Endodermal cell (in vitro differentiated cells): ENCODE measurements around the gene CPSF6. TPM values are rescaled to one million over a fixed set of nuclear protein-coding genes. Genes with fewer than 3 reads are reported as not detected.
A peak's percentile ranks its signal among the peaks of the same experiment; 100 is the strongest.
"Not testable (repeated sequence)": the region's sequence is repeated elsewhere in the genome, so short reads cannot be mapped to it uniquely, and the experiment has no call there.

Experiments used
- DNase-seq: peaks from one replicate; pipeline ENCODE4 v3.0.0-alpha.2; 2017
- H3K27ac ChIP-seq: 2 replicates; pipeline ENCODE4 v1.5.1; 2013; ENCODE audit warnings: mild to moderate bottlenecking, low read depth, low read length, moderate library complexity
- H3K27me3 ChIP-seq: 2 replicates; pipeline ENCODE4 v1.6.1; 2013; ENCODE audit warnings: mild to moderate bottlenecking, low read length, moderate library complexity; ENCODE audit not compliant: insufficient read depth, control insufficient read depth, poor library complexity, severe bottlenecking
- H3K36me3 ChIP-seq: 2 replicates; pipeline ENCODE4 v1.7.0; 2013; ENCODE audit warnings: mild to moderate bottlenecking, low read length, moderate library complexity; ENCODE audit not compliant: control insufficient read depth, insufficient read depth
- H3K4me1 ChIP-seq: one replicate; pipeline ENCODE4 v1.7.0; 2013; ENCODE audit warnings: low read length; ENCODE audit not compliant: control insufficient read depth, insufficient read depth
- H3K4me3 ChIP-seq: 2 replicates; pipeline ENCODE4 v1.5.1; 2013; ENCODE audit warnings: mild to moderate bottlenecking, low read length, moderate library complexity
- H3K9ac ChIP-seq: 2 replicates; pipeline ENCODE4 v1.6.1; 2013; ENCODE audit warnings: mild to moderate bottlenecking, low read length, moderate library complexity; ENCODE audit not compliant: poor library complexity, severe bottlenecking; ENCODE audit errors: extremely low read depth
- H3K9me3 ChIP-seq: 2 replicates; pipeline ENCODE4 v1.6.1; 2013; ENCODE audit warnings: mild to moderate bottlenecking, low read length, moderate library complexity; ENCODE audit not compliant: control insufficient read depth
- H3K27ac Mint-ChIP-seq: 2 replicates; pipeline ENCODE4 v1.8.0; 2020; ENCODE audit warnings: mixed read lengths
- H3K27me3 Mint-ChIP-seq: 2 replicates; pipeline ENCODE4 v1.8.0; 2021; ENCODE audit warnings: mild to moderate bottlenecking, mixed read lengths; ENCODE audit not compliant: insufficient read depth
- H3K36me3 Mint-ChIP-seq: 2 replicates; pipeline ENCODE4 v1.8.0; 2020; ENCODE audit warnings: low read depth, mixed read lengths
- H3K4me1 Mint-ChIP-seq: 2 replicates; pipeline ENCODE4 v1.8.0; 2020; ENCODE audit warnings: mixed read lengths
- H3K4me3 Mint-ChIP-seq: 2 replicates; pipeline ENCODE4 v1.8.0; 2020; ENCODE audit warnings: mild to moderate bottlenecking, moderate library complexity, mixed read lengths
- H3K9me3 Mint-ChIP-seq: 2 replicates; pipeline ENCODE4 v1.8.0; 2020; ENCODE audit warnings: mild to moderate bottlenecking, mixed read lengths
- CTCF ChIP-seq: fragments of 200-600 bp; sonication (generic); conservative IDR thresholded peaks from 2 replicates; pipeline ENCODE4 v1.5.0; 2021; ENCODE audit warnings: antibody characterized with exemption, mild to moderate bottlenecking
- WGBS, 2 experiments: methylation state at CpG; one replicate each; pipeline versions ENCODE4 v1.1.5 to v1.1.7; 2013; ENCODE audit warnings: missing lambda C conversion rate in 2 of 2, mixed read lengths in 1 of 2; ENCODE audit not compliant: insufficient coverage in 1 of 2, insufficient read length in 1 of 2; 5-methylcytosine and 5-hydroxymethylcytosine counted together
- long read RNA-seq, 4 experiments: library from polyadenylated mRNA in 2 of 4; library from RNA in 1 of 4; library from capped mRNA in 1 of 4; stranded (forward) in 3 of 4; unstranded in 1 of 4; transcript quantifications; one replicate each; pipeline ENCODE4 v2.0.0, GENCODE V29; 2020 to 2021; ENCODE audit warnings: inconsistent platforms in 1 of 4
- polyA plus RNA-seq, 2 experiments: library from polyadenylated mRNA; stranded (reverse); fragments of 50-300 nt; gene quantifications; one replicate each; pipeline ENCODE4 v1.2.3, GENCODE V29; 2013
- total RNA-seq, 2 donors: library from RNA; stranded (reverse); fragmentation: NEBNext Ultra II Directional in 1 of 2; extraction: Animal tissue kit (Norgen Biotek cat#: 25700) in 1 of 2; gene quantifications; 2 replicates in 1 of 2; 3 replicates in 1 of 2; pipeline ENCODE4 v1.2.1, GENCODE V29; 2021

The CPSF6 gene
- 100 to 1,000 TPM; 115 to 139 TPM for total RNA-seq
- 107 TPM for polyA plus RNA-seq (2013, experiment 1 of 2)
- polyA plus RNA-seq (2013, experiment 2 of 2) = 91.5 TPM
- long read RNA-seq, experiment 1, full-length matches to known transcripts = 11 of 62 reads
- long read RNA-seq, experiment 1, partial matches to known transcripts = 18 of 62 reads
- long read RNA-seq, experiment 1, other reads (novel, unspliced or antisense) = 33 of 62 reads
- long read RNA-seq, experiment 2, full-length matches to known transcripts = 99 of 159 reads
- long read RNA-seq, experiment 2, partial matches to known transcripts = 15 of 159 reads
- long read RNA-seq, experiment 2, other reads (novel, unspliced or antisense) = 45 of 159 reads
- long read RNA-seq, experiment 3, full-length matches to known transcripts = 475 of 692 reads
- long read RNA-seq, experiment 3, partial matches to known transcripts = 30 of 692 reads
- long read RNA-seq, experiment 3, other reads (novel, unspliced or antisense) = 187 of 692 reads
- long read RNA-seq, experiment 4, full-length matches to known transcripts = 58 of 73 reads
- long read RNA-seq, experiment 4, partial matches to known transcripts = 1 of 73 reads
- long read RNA-seq, experiment 4, other reads (novel, unspliced or antisense) = 14 of 73 reads

DNA sequence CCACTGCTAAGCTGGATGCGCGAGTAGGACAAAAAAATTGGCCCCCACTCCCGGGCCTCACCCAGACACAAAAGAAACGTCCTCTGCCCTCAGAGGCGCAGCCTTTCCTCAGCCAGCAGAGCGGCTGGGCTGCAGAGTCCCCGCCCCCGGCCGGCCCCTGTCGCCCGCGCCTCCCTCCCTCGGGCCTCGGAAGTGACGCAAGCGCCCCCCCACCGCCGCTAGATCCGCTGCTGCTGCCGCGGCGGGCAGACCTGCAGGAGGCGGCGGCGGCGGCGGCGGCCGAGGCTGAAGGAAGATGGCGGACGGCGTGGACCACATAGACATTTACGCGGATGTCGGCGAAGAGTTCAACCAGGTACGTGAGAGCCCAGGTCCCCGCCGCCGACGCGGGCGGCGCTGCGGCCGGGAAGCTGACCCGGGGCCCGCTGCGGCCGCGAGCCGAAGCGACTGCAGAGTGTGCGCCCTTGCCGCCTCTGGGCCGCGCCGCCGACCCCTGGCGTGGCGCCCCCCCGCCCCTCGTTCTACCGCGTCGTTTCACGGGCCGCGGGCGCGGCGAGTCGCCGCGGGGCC is at the start of gene CPSF6:
Gene CPSF6 (plus strand): TSS at position 218 of the 570 bp plus-strand sequence. CDS start 78 bp downstream, at position 296.
- Histone ChIP-seq H3K4me3 (peak within 1 kb of the TSS; percentile 86), H3K27ac (peak within 1 kb of the TSS; percentile 95), H3K9me3 (no peaks in the 10 kb centered on the region), H3K27me3 (no peaks in the 10 kb centered on the region), H3K4me1 (no peaks in the 10 kb centered on the region), H3K9ac (peak within 1 kb of the TSS; percentile 80), H3K36me3 (peaks cover 11% of the 10 kb centered on the region)
- peaks cover 9% of the 10 kb centered on the region for H3K36me3 Mint-ChIP-seq
- peak; percentile 99 for DNase-seq
- no peaks in the 10 kb centered on the region for H3K27me3 Mint-ChIP-seq
- peak within 1 kb of the TSS; percentile 96 for H3K27ac Mint-ChIP-seq
- peaks cover 27% of the 10 kb centered on the region for H3K4me1 Mint-ChIP-seq
- no peaks in the 10 kb centered on the region for H3K9me3 Mint-ChIP-seq
- TF ChIP-seq CTCF = no peak
- 0% methylated on average over 75 of the region's 75 CpGs; no CpG with 5 or more reads in 1 of the 2 experiments for WGBS, 2 experiments
- peak within 1 kb of the TSS; percentile 86 for H3K4me3 Mint-ChIP-seq

GRCh38 chr12:69196302-69197288 is 42.8 kb upstream of the CPSF6 start:
- Mint-ChIP-seq H3K4me1 (no peaks in the 10 kb centered on the region), H3K27ac (no peak overlapping the region), H3K27me3 (peaks cover 2% of the 10 kb centered on the region), H3K36me3 (peaks cover 7% of the 10 kb centered on the region), H3K4me3 (no peak overlapping the region), H3K9me3 (peaks cover 94% of the 10 kb centered on the region)
- Histone ChIP-seq H3K27me3 (no peaks in the 10 kb centered on the region), H3K36me3 (no peaks in the 10 kb centered on the region), H3K4me1 (no peaks in the 10 kb centered on the region), H3K4me3 (peak overlapping the region; percentile 59), H3K9ac (no peak overlapping the region), H3K27ac (no peak overlapping the region), H3K9me3 (peaks cover 98% of the 10 kb centered on the region)
- WGBS, 2 experiments = 83 to 95% methylated on average over 1 to 4 of the region's 4 CpGs
- TF ChIP-seq CTCF = peak; percentile 54
- DNase-seq = peak; percentile 53

DNA sequence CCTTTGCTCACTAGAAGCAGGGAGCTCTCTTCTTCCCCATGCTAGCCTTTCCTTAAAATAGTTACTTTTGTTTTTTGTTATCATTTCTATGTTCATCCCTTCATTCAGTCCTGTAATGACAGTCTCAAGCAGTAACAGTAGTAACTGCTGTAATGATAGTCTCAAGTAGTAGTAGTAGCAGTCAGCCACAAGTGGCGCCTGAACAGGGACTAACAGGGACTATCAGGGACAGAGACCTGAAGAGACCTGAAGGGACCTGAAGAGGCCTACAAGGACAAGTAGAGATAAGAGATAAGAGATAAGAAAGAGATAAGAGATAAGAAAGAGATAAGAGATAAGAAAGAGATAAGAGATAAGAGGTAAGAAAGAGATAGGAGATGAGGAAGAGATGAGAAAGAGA is 39.4 kb upstream of the CPSF6 start:
- H3K9ac ChIP-seq, H3K36me3 ChIP-seq, H3K36me3 Mint-ChIP-seq, H3K4me1 ChIP-seq, H3K27me3 ChIP-seq, H3K4me1 Mint-ChIP-seq, H3K27me3 Mint-ChIP-seq, H3K27ac ChIP-seq, H3K27ac Mint-ChIP-seq, H3K4me3 Mint-ChIP-seq: not testable (repeated sequence)
- DNase-seq = peak; percentile 50
- 91 to 100% methylated on average over 1 of the region's 1 CpG for WGBS, 2 experiments
- H3K4me3 ChIP-seq = peak overlapping the region; percentile 61
- peaks cover 72% of the 10 kb centered on the region for H3K9me3 ChIP-seq
- peaks cover 78% of the 10 kb centered on the region for H3K9me3 Mint-ChIP-seq
